ENCODE data around the gene TMEM218.

GRCh38 chr11:125147280-125147679 lies 35.9 kb upstream of the TMEM218 start:
- TF ChIP-seq CTCF (IDR thresholded peaks at IDR 0.05) = no peak
- TF ChIP-seq POLR2A (IDR thresholded peaks at IDR 0.05) = no peak

Measured in stomach (tissue), 4 donors.